Smooth muscle cell (in vitro differentiated cells): ENCODE results near the gene OR2D3. TPM values are rescaled to one million over a fixed set of nuclear protein-coding genes. Genes with fewer than 3 reads are reported as not detected.
"Not testable (repeated sequence)": the region's sequence is repeated elsewhere in the genome, so short reads cannot be mapped to it uniquely, and the experiment has no call there.

Experiments
- DNase-seq: peaks from one replicate; lab custom pipeline; 2025; ENCODE audit not compliant: unreplicated experiment; lab: John Stamatoyannopoulos, UW
- H2AFZ ChIP-seq: fragments of 200-600 bp; sonication (generic); 2 replicates; pipeline ENCODE4 v1.6.0; 2016; ENCODE audit warnings: antibody characterized with exemption, low read depth, mild to moderate bottlenecking
- H3F3A ChIP-seq: fragments of 200-600 bp; sonication (generic); 2 replicates; pipeline ENCODE4 v1.6.0; 2017; ENCODE audit warnings: antibody characterized with exemption, low read depth
- H3K27ac ChIP-seq: fragments of 200-600 bp; sonication (generic); 2 replicates; pipeline ENCODE4 v1.5.1; 2016; ENCODE audit warnings: low read depth, mild to moderate bottlenecking
- H3K27me3 ChIP-seq: fragments of 200-600 bp; sonication (generic); 2 replicates; pipeline ENCODE4 v1.6.1; 2016; ENCODE audit warnings: low read depth, mild to moderate bottlenecking
- H3K36me3 ChIP-seq: fragments of 200-600 bp; sonication (generic); 2 replicates; pipeline ENCODE4 v1.5.1; 2016; ENCODE audit warnings: low read depth
- H3K4me1 ChIP-seq: fragments of 200-600 bp; sonication (generic); 2 replicates; pipeline ENCODE4 v1.5.1; 2016; ENCODE audit warnings: low read depth
- H3K4me2 ChIP-seq: fragments of 200-600 bp; sonication (generic); 2 replicates; pipeline ENCODE4 v1.6.0; 2016; ENCODE audit warnings: mild to moderate bottlenecking
- H3K4me3 ChIP-seq: fragments of 200-600 bp; sonication (generic); 2 replicates; pipeline ENCODE4 v1.5.1; 2016; ENCODE audit warnings: mild to moderate bottlenecking
- H3K79me2 ChIP-seq: fragments of 200-600 bp; sonication (generic); 2 replicates; pipeline ENCODE4 v1.6.0; 2016; ENCODE audit warnings: low read depth, mild to moderate bottlenecking
- H3K9ac ChIP-seq: fragments of 200-600 bp; sonication (generic); 2 replicates; pipeline ENCODE4 v1.6.0; 2016; ENCODE audit warnings: low read depth
- H3K9me3 ChIP-seq: fragments of 200-600 bp; sonication (generic); replicated peaks from 2 replicates; pipeline ENCODE4 v1.5.1; 2016; ENCODE audit warnings: low read depth
- H4K20me1 ChIP-seq: fragments of 200-600 bp; sonication (generic); 2 replicates; pipeline ENCODE4 v1.6.0; 2016; ENCODE audit warnings: low read depth
- WGBS: methylation state at CpG from one replicate; pipeline ENCODE4 v1.1.7; 2016; ENCODE audit warnings: low lambda C conversion rate; 5-methylcytosine and 5-hydroxymethylcytosine counted together
- polyA plus RNA-seq: library from polyadenylated mRNA; unstranded; fragments of >200 nt; fragmentation: Nextera tagmentation; extraction: Ambion mirVana; gene quantifications from 2 replicates; pipeline ENCODE4 v1.2.1, GENCODE V29; 2016
- total RNA-seq: library from RNA; depleted of rRNA; stranded (reverse); fragments of >200 nt; gene quantifications from 2 replicates; pipeline ENCODE4 v1.2.3, GENCODE V29; 2014
- TF ChIP-seq, protein P1 (sequence below): fragments of 200-600 bp; sonication (generic); IDR thresholded peaks from 2 replicates; pipeline ENCODE4 v1.5.1; 2017; ENCODE audit warnings: borderline replicate concordance, mild to moderate bottlenecking, antibody characterized with exemption; ENCODE audit not compliant: insufficient read depth, poor library complexity, severe bottlenecking

OR2D3 gene
- total and polyA plus RNA-seq, 2 experiments from 2014 or later, result not detected

DNA sequence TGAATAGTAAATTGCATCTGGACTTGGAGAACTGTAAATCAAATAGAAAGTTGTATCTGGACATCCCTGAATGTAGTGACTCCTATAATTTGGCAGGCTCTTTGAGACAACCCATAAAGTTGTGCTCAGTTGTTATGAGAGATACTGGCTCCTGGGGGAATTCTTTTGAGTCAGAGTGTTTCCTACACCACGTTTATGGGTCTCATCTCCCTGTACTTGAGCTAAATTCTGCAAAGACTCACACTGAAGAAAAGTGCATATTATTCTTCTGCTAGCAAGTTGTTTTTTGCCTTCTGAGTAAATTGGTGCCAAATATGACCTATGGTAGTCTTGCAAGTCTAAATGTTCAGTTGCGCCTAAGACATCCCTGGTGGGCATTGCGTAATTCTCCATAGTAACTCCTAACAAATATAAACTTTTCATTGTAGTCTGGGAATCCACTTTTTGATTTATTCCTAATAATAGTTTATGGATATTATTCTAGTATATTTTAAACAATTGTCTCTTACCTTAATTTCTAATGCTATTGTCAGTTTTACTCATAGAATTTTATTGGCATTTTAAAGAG lies 10.4 kb downstream of the OR2D3 start:
- TF ChIP-seq, protein P1, sequence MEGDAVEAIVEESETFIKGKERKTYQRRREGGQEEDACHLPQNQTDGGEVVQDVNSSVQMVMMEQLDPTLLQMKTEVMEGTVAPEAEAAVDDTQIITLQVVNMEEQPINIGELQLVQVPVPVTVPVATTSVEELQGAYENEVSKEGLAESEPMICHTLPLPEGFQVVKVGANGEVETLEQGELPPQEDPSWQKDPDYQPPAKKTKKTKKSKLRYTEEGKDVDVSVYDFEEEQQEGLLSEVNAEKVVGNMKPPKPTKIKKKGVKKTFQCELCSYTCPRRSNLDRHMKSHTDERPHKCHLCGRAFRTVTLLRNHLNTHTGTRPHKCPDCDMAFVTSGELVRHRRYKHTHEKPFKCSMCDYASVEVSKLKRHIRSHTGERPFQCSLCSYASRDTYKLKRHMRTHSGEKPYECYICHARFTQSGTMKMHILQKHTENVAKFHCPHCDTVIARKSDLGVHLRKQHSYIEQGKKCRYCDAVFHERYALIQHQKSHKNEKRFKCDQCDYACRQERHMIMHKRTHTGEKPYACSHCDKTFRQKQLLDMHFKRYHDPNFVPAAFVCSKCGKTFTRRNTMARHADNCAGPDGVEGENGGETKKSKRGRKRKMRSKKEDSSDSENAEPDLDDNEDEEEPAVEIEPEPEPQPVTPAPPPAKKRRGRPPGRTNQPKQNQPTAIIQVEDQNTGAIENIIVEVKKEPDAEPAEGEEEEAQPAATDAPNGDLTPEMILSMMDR, result no peak
- Histone ChIP-seq H3F3A (peaks cover 8% of the 10 kb centered on the region), H3K4me2 (no peak overlapping the region), H3K9ac (no peak overlapping the region), H4K20me1 (no peaks in the 10 kb centered on the region), H3K27me3 (no peaks in the 10 kb centered on the region), H2AFZ (no peak overlapping the region), H3K27ac (no peak overlapping the region), H3K36me3 (no peaks in the 10 kb centered on the region), H3K4me1 (peaks cover 6% of the 10 kb centered on the region), H3K79me2 (no peaks in the 10 kb centered on the region), H3K9me3 (no peaks in the 10 kb centered on the region), H3K4me3 (no peak overlapping the region)
- no peak for DNase-seq
- WGBS, result 88% methylated on average over 3 of the region's 3 CpGs

DNA sequence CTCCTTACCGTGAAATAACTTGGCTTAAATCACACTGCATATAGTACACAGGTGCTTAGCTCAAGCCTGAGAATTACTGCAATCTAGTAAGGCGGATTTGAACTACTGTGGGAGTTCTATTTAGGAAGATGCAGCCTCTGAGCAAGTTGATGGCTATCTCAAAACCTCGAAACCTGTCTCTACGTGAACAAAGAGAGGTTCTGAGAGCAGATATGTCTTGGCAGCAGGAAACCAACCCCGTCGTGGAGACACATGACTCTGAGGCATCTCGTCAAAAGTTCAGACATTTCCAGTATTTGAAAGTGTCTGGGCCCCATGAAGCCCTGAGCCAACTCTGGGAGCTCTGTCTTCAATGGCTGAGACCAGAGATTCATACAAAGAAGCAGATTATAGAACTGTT lies 11.3 kb downstream of the OR2D3 start:
- Histone ChIP-seq H3K36me3 (no peaks in the 10 kb centered on the region), H3K79me2 (no peaks in the 10 kb centered on the region), H3F3A (peaks cover under 1% of the 10 kb centered on the region), H3K4me3 (no peak overlapping the region), H3K9ac (no peak overlapping the region), H3K4me1 (peaks cover 6% of the 10 kb centered on the region), H3K27ac (no peak overlapping the region), H3K9me3 (no peaks in the 10 kb centered on the region), H3K27me3 (no peaks in the 10 kb centered on the region), H3K4me2 (no peak overlapping the region), H2AFZ (no peak overlapping the region), H4K20me1 (no peaks in the 10 kb centered on the region)
- TF ChIP-seq, protein P1, result no peak
- 76% methylated on average over 7 of the region's 7 CpGs for WGBS
- no peak for DNase-seq

DNA sequence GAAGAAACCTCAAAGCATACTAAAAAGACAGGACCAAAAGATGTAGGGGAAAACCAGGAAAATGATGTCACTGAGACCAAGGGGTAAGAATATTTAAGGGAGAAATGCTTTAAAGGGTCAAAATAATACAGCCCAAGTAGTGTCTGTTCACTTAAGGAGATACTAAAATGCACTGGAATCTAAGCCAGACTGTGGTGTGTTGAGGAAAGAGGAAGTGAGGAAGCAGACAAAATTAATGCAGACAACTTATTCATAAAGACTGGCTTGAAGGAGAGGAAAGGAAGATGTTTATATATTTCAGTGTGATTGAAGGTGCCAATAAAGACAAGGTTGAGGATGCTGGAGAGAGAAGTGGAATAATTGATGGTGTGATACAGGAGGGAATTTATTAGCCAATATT lies 21.2 kb downstream of the OR2D3 start:
- Histone ChIP-seq H3K4me3 (no peak overlapping the region), H3K27ac (no peak overlapping the region), H3K36me3 (no peaks in the 10 kb centered on the region), H2AFZ (no peak overlapping the region), H3F3A (no peaks in the 10 kb centered on the region), H3K4me2 (no peak overlapping the region), H3K27me3 (no peaks in the 10 kb centered on the region), H3K9ac (no peak overlapping the region), H4K20me1 (no peaks in the 10 kb centered on the region), H3K9me3 (no peaks in the 10 kb centered on the region), H3K4me1 (no peaks in the 10 kb centered on the region), H3K79me2 (no peaks in the 10 kb centered on the region)
- DNase-seq, result no peak
- TF ChIP-seq, protein P1, result no peak

DNA sequence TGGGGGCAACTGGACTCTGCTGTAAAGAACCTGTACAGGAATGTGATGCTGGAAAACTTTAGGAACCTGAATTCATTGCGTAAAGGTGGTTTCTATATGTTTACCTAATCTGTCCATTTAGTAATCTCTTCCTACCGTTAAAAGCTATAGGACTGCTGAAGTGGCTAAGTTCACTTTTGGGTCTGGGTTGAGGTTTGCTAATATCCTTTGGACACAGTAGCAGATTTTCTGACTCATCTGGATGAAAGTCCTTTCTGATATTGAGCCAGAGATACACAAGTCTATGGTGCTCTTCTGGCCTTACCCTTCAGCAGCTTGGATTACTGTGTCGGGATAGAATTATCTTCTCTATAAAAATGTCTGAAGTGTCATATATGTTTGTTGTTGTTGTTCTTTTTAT lies 22.3 kb downstream of the OR2D3 start:
- Histone ChIP-seq H3K4me2 (no peak overlapping the region), H3K4me1 (no peaks in the 10 kb centered on the region), H3K4me3 (no peak overlapping the region), H2AFZ (no peak overlapping the region), H3K36me3 (no peaks in the 10 kb centered on the region), H3K27ac (no peak overlapping the region), H3K9me3 (no peaks in the 10 kb centered on the region), H3F3A (no peaks in the 10 kb centered on the region), H4K20me1 (no peaks in the 10 kb centered on the region), H3K9ac (no peak overlapping the region), H3K79me2 (no peaks in the 10 kb centered on the region), H3K27me3 (no peaks in the 10 kb centered on the region)
- no peak for DNase-seq
- TF ChIP-seq, protein P1, result no peak
- 77% methylated on average over 3 of the region's 3 CpGs for WGBS

DNA sequence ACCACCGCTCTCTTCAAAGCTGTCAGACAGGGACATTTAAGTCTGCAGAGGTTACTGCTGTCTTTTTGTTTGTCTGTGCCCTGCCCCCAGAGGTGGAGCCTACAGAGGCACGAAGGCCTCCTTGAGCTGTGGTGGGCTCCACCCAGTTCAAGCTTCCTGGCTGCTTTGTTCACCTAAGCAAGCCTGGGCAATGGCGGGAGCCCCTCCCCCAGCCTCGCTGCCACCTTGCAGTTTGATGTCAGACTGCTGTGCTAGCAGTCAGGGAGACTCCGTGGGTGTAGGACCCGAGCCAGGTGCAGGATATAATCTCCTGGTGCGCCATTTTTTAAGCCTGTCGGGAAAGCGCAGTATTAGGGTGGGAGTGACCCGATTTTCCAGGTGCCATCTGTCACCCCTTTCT lies 33.4 kb downstream of the OR2D3 start:
- H2AFZ ChIP-seq, H3F3A ChIP-seq, H4K20me1 ChIP-seq, H3K9ac ChIP-seq, H3K36me3 ChIP-seq, H3K4me2 ChIP-seq, H3K27ac ChIP-seq, H3K79me2 ChIP-seq, H3K4me3 ChIP-seq, DNase-seq, H3K4me1 ChIP-seq, H3K9me3 ChIP-seq, H3K27me3 ChIP-seq: not testable (repeated sequence)
- WGBS, result 95% methylated on average over 10 of the region's 10 CpGs
